Measurements from ENCODE around the gene ABCA1.

Gene ABCA1

DNA sequence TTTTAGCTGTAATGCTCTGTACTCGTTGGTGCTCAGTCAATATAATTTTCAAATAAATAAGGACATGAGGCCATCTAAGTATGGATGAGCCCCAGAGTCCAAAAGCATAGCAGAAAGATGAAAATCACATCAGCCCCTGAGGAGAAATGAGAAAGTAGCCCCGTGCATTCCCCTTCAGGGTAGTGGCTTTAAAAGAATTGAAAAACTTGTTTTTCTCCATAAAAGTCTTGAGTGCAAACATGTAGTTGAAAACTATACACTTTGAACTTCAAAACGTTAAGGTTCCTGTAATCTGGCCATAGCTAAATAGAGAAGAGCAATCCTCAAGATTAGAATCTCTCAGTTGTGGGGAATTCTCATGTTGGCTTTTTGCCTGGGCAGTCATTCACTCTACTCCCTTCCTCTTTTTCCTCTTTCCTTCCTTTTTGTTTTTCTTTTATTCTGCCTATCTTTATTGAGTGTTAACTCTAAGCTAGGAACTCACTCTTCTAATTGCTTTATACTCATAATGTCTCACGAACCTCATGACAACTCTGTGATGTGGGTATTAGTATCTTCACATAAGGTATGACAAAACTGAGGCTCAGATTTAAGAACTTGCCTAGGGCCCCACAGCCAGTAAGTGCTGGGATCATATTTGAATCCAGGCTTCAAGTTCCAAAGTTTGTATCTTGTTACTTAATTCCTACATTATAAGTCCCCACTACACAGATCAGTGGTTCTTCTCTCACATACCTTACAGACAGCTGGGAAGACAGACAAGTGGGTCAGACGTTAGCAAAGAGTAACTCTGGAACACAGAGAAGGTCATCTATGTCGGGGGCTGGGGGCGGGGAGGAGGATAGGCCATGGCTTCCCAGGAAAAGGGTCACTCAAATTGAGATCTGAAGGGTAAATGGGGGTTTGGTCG is 46.4 kb upstream of the ABCA1 start:
- TF ChIP-seq, protein P1, sequence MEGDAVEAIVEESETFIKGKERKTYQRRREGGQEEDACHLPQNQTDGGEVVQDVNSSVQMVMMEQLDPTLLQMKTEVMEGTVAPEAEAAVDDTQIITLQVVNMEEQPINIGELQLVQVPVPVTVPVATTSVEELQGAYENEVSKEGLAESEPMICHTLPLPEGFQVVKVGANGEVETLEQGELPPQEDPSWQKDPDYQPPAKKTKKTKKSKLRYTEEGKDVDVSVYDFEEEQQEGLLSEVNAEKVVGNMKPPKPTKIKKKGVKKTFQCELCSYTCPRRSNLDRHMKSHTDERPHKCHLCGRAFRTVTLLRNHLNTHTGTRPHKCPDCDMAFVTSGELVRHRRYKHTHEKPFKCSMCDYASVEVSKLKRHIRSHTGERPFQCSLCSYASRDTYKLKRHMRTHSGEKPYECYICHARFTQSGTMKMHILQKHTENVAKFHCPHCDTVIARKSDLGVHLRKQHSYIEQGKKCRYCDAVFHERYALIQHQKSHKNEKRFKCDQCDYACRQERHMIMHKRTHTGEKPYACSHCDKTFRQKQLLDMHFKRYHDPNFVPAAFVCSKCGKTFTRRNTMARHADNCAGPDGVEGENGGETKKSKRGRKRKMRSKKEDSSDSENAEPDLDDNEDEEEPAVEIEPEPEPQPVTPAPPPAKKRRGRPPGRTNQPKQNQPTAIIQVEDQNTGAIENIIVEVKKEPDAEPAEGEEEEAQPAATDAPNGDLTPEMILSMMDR (IDR thresholded peaks at IDR 0.05; ENCODE audit: insufficient read depth, low read length, poor library complexity, severe bottlenecking), result no peak
- TF ChIP-seq EZH2phosphoT487 (conservative IDR thresholded peaks at IDR 0.05; ENCODE audit: low read length), result no peak
- Histone ChIP-seq H3K79me2 (ENCODE audit: insufficient read depth, low read length) (no peaks in the 10 kb centered on the region), H3K9me2 (replicated peaks; ENCODE audit: insufficient read depth, low read length) (no peaks in the 10 kb centered on the region), H3K4me2 (ENCODE audit: low read depth, low read length, poor library complexity, severe bottlenecking) (no peak overlapping the region), H3K27ac (ENCODE audit: low read depth, low read length) (no peak overlapping the region), H3K4me3 (ENCODE audit: insufficient read depth, low read length, poor library complexity, severe bottlenecking) (no peak overlapping the region), H4K20me1 (ENCODE audit: low read depth, low read length) (no peaks in the 10 kb centered on the region), H3K9ac (ENCODE audit: low read length) (no peak overlapping the region), H2AFZ (ENCODE audit: low read depth, low read length, severe bottlenecking) (no peak overlapping the region), H3K27me3 (ENCODE audit: low read length) (no peaks in the 10 kb centered on the region), H3K36me3 (ENCODE audit: low read length) (no peaks in the 10 kb centered on the region), H3K9me3 (ENCODE audit: insufficient read depth, low read length) (no peaks in the 10 kb centered on the region), H3F3A (ENCODE audit: insufficient read depth) (no peaks in the 10 kb centered on the region)

DNA sequence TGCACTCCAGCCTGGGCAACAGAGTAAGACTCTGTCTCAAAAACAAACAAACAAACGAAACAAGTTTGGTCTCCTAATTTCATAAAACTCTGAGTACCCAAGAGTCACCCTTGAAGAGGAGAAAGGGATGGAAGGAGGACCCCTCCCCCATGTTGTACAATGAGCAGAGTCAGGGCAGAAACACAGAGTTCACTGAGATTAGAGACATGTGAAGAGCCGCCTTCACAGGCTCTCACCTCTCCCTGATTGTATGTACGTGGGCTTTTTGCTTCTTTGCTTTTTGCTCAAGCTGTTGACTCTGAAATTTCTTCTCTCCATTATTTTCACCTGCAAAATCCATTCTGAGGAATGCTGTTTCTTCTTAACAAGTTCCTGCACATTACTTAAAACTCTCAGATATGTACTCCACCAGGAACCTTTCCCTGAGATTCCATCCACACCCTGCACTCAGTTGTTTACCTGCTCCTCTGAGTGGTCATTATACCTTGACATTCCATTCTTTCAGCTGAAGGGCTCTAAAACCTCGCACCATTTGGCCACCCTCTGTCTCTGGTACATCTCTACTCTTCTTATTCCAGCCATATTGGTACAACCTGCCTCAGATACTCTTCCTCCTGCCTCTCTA is 44.4 kb upstream of the ABCA1 start:
- Histone ChIP-seq H3K27me3 (ENCODE audit: low read length) (no peaks in the 10 kb centered on the region), H3K27ac (ENCODE audit: low read depth, low read length) (no peak overlapping the region), H4K20me1 (ENCODE audit: low read depth, low read length) (no peaks in the 10 kb centered on the region), H3K79me2 (ENCODE audit: insufficient read depth, low read length) (no peaks in the 10 kb centered on the region), H3K9me3 (ENCODE audit: insufficient read depth, low read length) (no peaks in the 10 kb centered on the region), H3F3A (ENCODE audit: insufficient read depth) (no peaks in the 10 kb centered on the region), H2AFZ (ENCODE audit: low read depth, low read length, severe bottlenecking) (no peak overlapping the region), H3K9ac (ENCODE audit: low read length) (no peak overlapping the region), H3K4me2 (ENCODE audit: low read depth, low read length, poor library complexity, severe bottlenecking) (no peak overlapping the region), H3K4me3 (ENCODE audit: insufficient read depth, low read length, poor library complexity, severe bottlenecking) (no peak overlapping the region), H3K36me3 (ENCODE audit: low read length) (no peaks in the 10 kb centered on the region), H3K9me2 (replicated peaks; ENCODE audit: insufficient read depth, low read length) (no peaks in the 10 kb centered on the region)
- TF ChIP-seq EZH2phosphoT487 (conservative IDR thresholded peaks at IDR 0.05; ENCODE audit: low read length), result no peak
- TF ChIP-seq, protein P1 (IDR thresholded peaks at IDR 0.05; ENCODE audit: insufficient read depth, low read length, poor library complexity, severe bottlenecking), result no peak

DNA sequence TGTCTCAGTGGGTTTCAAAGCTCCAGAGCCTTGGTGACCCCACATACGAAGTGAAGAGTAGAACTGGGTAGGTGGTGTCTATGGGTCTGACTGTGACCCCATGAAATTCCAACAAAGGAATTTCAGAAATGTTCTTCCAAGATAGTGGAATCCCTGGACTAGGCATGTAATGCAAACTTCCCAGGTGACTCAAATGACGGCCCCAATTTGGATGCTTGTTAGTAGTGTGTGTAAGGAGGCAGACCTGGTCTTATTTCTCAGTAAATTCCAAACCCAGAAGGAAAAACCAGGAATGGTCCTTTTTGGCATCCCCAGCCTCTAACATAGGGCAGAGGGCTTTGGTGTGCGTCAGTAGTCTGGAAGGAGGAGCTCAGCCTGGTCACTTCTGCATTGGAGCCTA is 43.6 kb upstream of the ABCA1 start:
- H3K9ac ChIP-seq (ENCODE audit: low read length), result no peak overlapping the region
- TF ChIP-seq EZH2phosphoT487 (conservative IDR thresholded peaks at IDR 0.05; ENCODE audit: low read length), result no peak
- TF ChIP-seq, protein P1 (IDR thresholded peaks at IDR 0.05; ENCODE audit: insufficient read depth, low read length, poor library complexity, severe bottlenecking), result no peak

More for the DNA sequence above, 43.6 kb upstream of the ABCA1 start:
- Histone ChIP-seq H3K36me3 (ENCODE audit: low read length) (no peaks in the 10 kb centered on the region), H3F3A (ENCODE audit: insufficient read depth) (no peaks in the 10 kb centered on the region), H3K27me3 (ENCODE audit: low read length) (no peaks in the 10 kb centered on the region), H4K20me1 (ENCODE audit: low read depth, low read length) (no peaks in the 10 kb centered on the region), H3K79me2 (ENCODE audit: insufficient read depth, low read length) (no peaks in the 10 kb centered on the region), H3K9me2 (replicated peaks; ENCODE audit: insufficient read depth, low read length) (no peaks in the 10 kb centered on the region), H3K9me3 (ENCODE audit: insufficient read depth, low read length) (no peaks in the 10 kb centered on the region), H2AFZ (ENCODE audit: low read depth, low read length, severe bottlenecking) (no peak overlapping the region), H3K27ac (ENCODE audit: low read depth, low read length) (no peak overlapping the region), H3K4me2 (ENCODE audit: low read depth, low read length, poor library complexity, severe bottlenecking) (no peak overlapping the region), H3K4me3 (ENCODE audit: insufficient read depth, low read length, poor library complexity, severe bottlenecking) (no peak overlapping the region)

All from SU-DHL-6 (cell line).